HepG2 (cell line): Measurements from ENCODE around the gene LRP1B. TPM values are rescaled to one million over a fixed set of nuclear protein-coding genes. Genes with fewer than 3 reads are reported as not detected.

ENCODE experiments used
- ATAC-seq: fragments of 200-7000 bp; cut with Tn5 transposase; 3 replicates; pipeline ENCODE4 v1.9.1; 2020; ENCODE audit warnings: mild to moderate bottlenecking, moderate library complexity
- BruUV-seq: library from RNA; stranded (reverse); fragments of 400-500 nt; replicated peaks from 2 replicates; lab custom pipeline; 2021; lab: Mats Ljungman, UMichigan
- CTCF ChIA-PET: fragments of 300-600 bp; formaldehyde crosslinking; extraction: SDS; loops from one replicate; lab custom pipeline; 2021; ENCODE audit warnings: low total read pairs, inconsistent platforms, low intra/inter-chr PET ratio; lab: Yijun Ruan, JAX
- POLR2A ChIA-PET: fragments of 350-600 bp; sonication (Branson Sonifier 250); formaldehyde crosslinking; loops from one replicate; lab custom pipeline; 2020; ENCODE audit warnings: antibody characterized with exemption, inconsistent platforms; lab: Yijun Ruan, JAX
- DNase-seq: peaks from one replicate; pipeline ENCODE4 v3.0.0-alpha.2; 2015; ENCODE audit warnings: low spot score
- FAIRE-seq: peaks from 3 replicates; lab custom pipeline; 2011; peaks lifted over from hg19 to GRCh38; lab: Jason Lieb, UNC
- H2AFZ ChIP-seq: one replicate; pipeline ENCODE4 v1.6.1; 2011; ENCODE audit warnings: low read length, inconsistent platforms
- H3K27ac ChIP-seq: fragments of 300-600 bp; 3 replicates; pipeline ENCODE4 v1.8.0; 2011; ENCODE audit warnings: mixed run types, mild to moderate bottlenecking, mixed read lengths, low read length, inconsistent platforms; ENCODE audit not compliant: insufficient read depth; ENCODE audit errors: extremely low read length
- H3K27me3 ChIP-seq, 2 experiments: fragments of 200-600 bp in 1 of 2; 2 replicates in 1 of 2; 3 replicates in 1 of 2; pipeline versions ENCODE4 v1.6.0 to v1.8.0; 2011; ENCODE audit warnings: low read length in 2 of 2, mild to moderate bottlenecking in 2 of 2, moderate library complexity in 2 of 2, inconsistent platforms in 1 of 2; ENCODE audit not compliant: insufficient read depth in 2 of 2, control insufficient read depth in 1 of 2
- H3K36me3 ChIP-seq, 2 experiments: fragments of 200-600 bp in 1 of 2; replicated peaks in 1 of 2; 2 replicates in 1 of 2; 3 replicates in 1 of 2; pipeline versions ENCODE4 v1.5.1 to v1.8.0; 2011; ENCODE audit warnings: low read length in 2 of 2, inconsistent platforms in 1 of 2; ENCODE audit not compliant: insufficient read depth in 2 of 2, control insufficient read depth in 1 of 2
- H3K4me1 ChIP-seq: 2 replicates; pipeline ENCODE4 v1.5.1; 2012; ENCODE audit warnings: low read length, inconsistent platforms; ENCODE audit not compliant: insufficient read depth
- H3K4me2 ChIP-seq: 2 replicates; pipeline ENCODE4 v1.6.0; 2011; ENCODE audit warnings: low read depth, low read length, inconsistent platforms
- H3K4me3 ChIP-seq, 3 experiments: fragments of 200-600 bp in 1 of 3; sonication (generic), shearing (Covaris generic) in 1 of 3; replicated peaks in 1 of 3; 2 replicates each; pipeline ENCODE4 v1.5.1; 2011 to 2016; ENCODE audit warnings: low read length in 3 of 3, inconsistent platforms in 2 of 3, low read depth in 2 of 3, mild to moderate bottlenecking in 2 of 3, control low read depth in 1 of 3, mixed read lengths in 1 of 3; ENCODE audit not compliant: insufficient read depth in 1 of 3
- H3K79me2 ChIP-seq: one replicate; pipeline ENCODE4 v1.6.1; 2011; ENCODE audit warnings: low read length, inconsistent platforms; ENCODE audit not compliant: insufficient read depth
- H3K9ac ChIP-seq: 2 replicates; pipeline ENCODE4 v1.6.0; 2011; ENCODE audit warnings: mild to moderate bottlenecking, low read depth, low read length, inconsistent platforms; ENCODE audit not compliant: insufficient read depth
- H3K9me3 ChIP-seq: 2 replicates; pipeline ENCODE4 v1.5.1; 2012; ENCODE audit warnings: mild to moderate bottlenecking, low read length
- H4K20me1 ChIP-seq: 2 replicates; pipeline ENCODE4 v1.6.0; 2011; ENCODE audit warnings: inconsistent platforms, mild to moderate bottlenecking, low read length, moderate library complexity; ENCODE audit not compliant: insufficient read depth
- ATF1 ChIP-seq: IDR thresholded peaks from 2 replicates; pipeline ENCODE4 v1.6.1; 2016; ENCODE audit warnings: mild to moderate bottlenecking, control low read depth
- ELF4 ChIP-seq: sonication (generic); formaldehyde crosslinking; IDR thresholded peaks from 2 replicates; pipeline ENCODE4 v1.5.0; 2020; ENCODE audit warnings: missing genetic modification reagents, mild to moderate bottlenecking, moderate library complexity, borderline replicate concordance
- GZF1 ChIP-seq: sonication (generic); formaldehyde crosslinking; IDR thresholded peaks from 2 replicates; pipeline ENCODE4 v1.5.1; 2020; ENCODE audit warnings: mild to moderate bottlenecking, missing genetic modification reagents
- HNRNPUL1 ChIP-seq: fragments of 200-400 bp; formaldehyde crosslinking; IDR thresholded peaks from 2 replicates; pipeline ENCODE4 v1.6.1; 2017; ENCODE audit warnings: low read depth, mild to moderate bottlenecking, low read length, moderate library complexity
- KDM6A ChIP-seq: IDR thresholded peaks from 2 replicates; pipeline ENCODE4 v1.6.1; 2016; ENCODE audit warnings: low read depth
- PHF20 ChIP-seq: sonication (generic); formaldehyde crosslinking; IDR thresholded peaks from 2 replicates; pipeline ENCODE4 v1.5.0; 2020; ENCODE audit warnings: mild to moderate bottlenecking, missing genetic modification reagents
- PTBP1 ChIP-seq: fragments of 200-400 bp; formaldehyde crosslinking; IDR thresholded peaks from 2 replicates; pipeline ENCODE4 v1.6.1; 2018; ENCODE audit warnings: low read length, low read depth; ENCODE audit not compliant: poor library complexity, severe bottlenecking
- STAT5B ChIP-seq: sonication (generic); formaldehyde crosslinking; IDR thresholded peaks from 2 replicates; pipeline ENCODE4 v1.4.0; 2020; ENCODE audit warnings: missing genetic modification reagents
- TRIM22 ChIP-seq: fragments of 450-650 bp; IDR thresholded peaks from 2 replicates; pipeline ENCODE4 v1.6.1; 2017
- ZNF280D ChIP-seq: sonication (generic); formaldehyde crosslinking; IDR thresholded peaks from 2 replicates; pipeline ENCODE4 v1.5.1; 2020; ENCODE audit warnings: mild to moderate bottlenecking, missing genetic modification reagents
- ZNF431 ChIP-seq: sonication (generic); formaldehyde crosslinking; IDR thresholded peaks from 2 replicates; pipeline ENCODE4 v1.9.0; 2022; ENCODE audit warnings: missing genetic modification reagents, low read depth, mild to moderate bottlenecking, borderline replicate concordance
- ZNF558 ChIP-seq: sonication (generic); formaldehyde crosslinking; IDR thresholded peaks from 2 replicates; pipeline ENCODE4 v1.9.0; 2022; ENCODE audit warnings: mild to moderate bottlenecking, missing genetic modification reagents, borderline replicate concordance
- ZNF781 ChIP-seq: sonication (generic); formaldehyde crosslinking; IDR thresholded peaks from 2 replicates; pipeline ENCODE4 v1.5.1; 2020; ENCODE audit warnings: borderline replicate concordance, mild to moderate bottlenecking, missing genetic modification reagents; ENCODE audit errors: not compliant biosample characterization
- WGBS: methylation state at CpG from one replicate; pipeline ENCODE4 v1.1.6; 2017; ENCODE audit warnings: low lambda C conversion rate; 5-methylcytosine and 5-hydroxymethylcytosine counted together
- in situ Hi-C: cut with HindIII; loops from 2 replicates; pipeline ENCODE4 v1.10.0; 2017; ENCODE audit warnings: low pct_unique_long_range_greater_than_20kb; ENCODE audit not compliant: extremely low pct_ligation_motif_present
- intact Hi-C: fragments of 100-400 bp; cut with micrococcal nuclease; formaldehyde crosslinking; loops from one replicate; pipeline ENCODE4 v1.10.0; 2022; ENCODE audit not compliant: unreplicated experiment
- polyA plus RNA-seq, 8 experiments: library from polyadenylated mRNA; depleted of rRNA in 3 of 8; stranded (reverse) in 7 of 8; unstranded in 1 of 8; fragments of >200 nt; fragmentation: Illumina TruSeq in 4 of 8; extraction: Trizol in 4 of 8; gene quantifications; 2 replicates each; pipeline versions ENCODE4 v1.2.1 to v1.2.3, GENCODE V29; 2011 to 2016; ENCODE audit warnings: low read depth in 4 of 8, missing spikeins in 1 of 8, mixed read lengths in 1 of 8; ENCODE audit not compliant: insufficient read depth in 1 of 8
- total RNA-seq, 5 experiments: library from RNA; depleted of rRNA; stranded (reverse); fragments of >200 nt; fragmentation: Illumina TruSeq; extraction: Trizol; gene quantifications; 2 replicates each; pipeline ENCODE4 v1.2.3, GENCODE V29; 2016; ENCODE audit warnings: low read depth in 1 of 5

The LRP1B gene
- total and polyA plus RNA-seq, 2 of the 13 experiments (the other 11 are each of a cell fraction or from before 2014, with no cell fraction given): 0.04 TPM; not detected in 1

- TF ChIP-seq GZF1 (CRISPR knock-in tag) (no peak), STAT5B (CRISPR knock-in tag) (no peak), PHF20 (CRISPR knock-in tag) (no peak), KDM6A (no peak), ZNF558 (CRISPR knock-in tag) (no peak)
- TF ChIP-seq, all 625 proteins: peak for 0
These were observed 120.1 kb downstream of the LRP1B start (continued) for GRCh38 chr2:142010477-142011270.

- Histone ChIP-seq H2AFZ (no peak overlapping the region), H3K27me3 (no peaks in the 10 kb centered on the region), H3K9me3 (no peaks in the 10 kb centered on the region), H4K20me1 (no peaks in the 10 kb centered on the region), H3K79me2 (no peaks in the 10 kb centered on the region), H3K27ac (no peak overlapping the region), H3K36me3 (no peaks in the 10 kb centered on the region), H3K4me2 (no peak overlapping the region), H3K9ac (no peak overlapping the region), H3K4me1 (no peaks in the 10 kb centered on the region), H3K4me3 (no peak overlapping the region)
- intact Hi-C loops: no loop called here
- TF ChIP-seq ATF1 (CRISPR knock-in tag) (no peak), ZNF280D (CRISPR knock-in tag) (no peak), ZNF781 (no peak), ELF4 (CRISPR knock-in tag) (no peak), HNRNPUL1 (no peak), ZNF431 (CRISPR knock-in tag) (no peak), PTBP1 (no peak), TRIM22 (no peak)
- POLR2A ChIA-PET: no interaction called here
- FAIRE-seq: no peak
- WGBS: 5% methylated on average over 4 of the region's 4 CpGs
- CTCF ChIA-PET: no interaction called here
- ATAC-seq: no peak
- DNase-seq: no peak
- in situ Hi-C loops: no loop called here
- no TSS peak for BruUV-seq
These were observed 122.6 kb downstream of the LRP1B start for GRCh38 chr2:142008135-142008744.
